RPMI7951 (cell line): ENCODE data around the gene SNRNP200. TPM values are rescaled to one million over a fixed set of nuclear protein-coding genes. Genes with fewer than 3 reads are reported as not detected.
"Not testable (repeated sequence)": the region's sequence is repeated elsewhere in the genome, so short reads cannot be mapped to it uniquely, and the experiment has no call there.

Experiments
- DNase-seq: peaks from one replicate; pipeline ENCODE4 v3.0.0-alpha.2; 2012; ENCODE audit warnings: low read depth
- total RNA-seq: library from RNA; depleted of rRNA; stranded (reverse); fragments of >200 nt; shearing (Covaris generic); gene quantifications from 2 replicates; pipeline ENCODE4 v1.2.3, GENCODE V29; 2014

SNRNP200 gene
- total RNA-seq, 1 experiment from 2014 or later: 46.1 TPM

GRCh38 chr2:96274355-96275056 is 30.8 kb downstream of the SNRNP200 start:
- no peak for DNase-seq

- DNase-seq: no peak
These were observed 31.6 kb downstream of the SNRNP200 start for GRCh38 chr2:96273763-96274162.

- DNase-seq: no peak
These were observed 33.4 kb downstream of the SNRNP200 start for GRCh38 chr2:96271995-96272394.

GRCh38 chr2:96267159-96267971 is 38.0 kb downstream of the SNRNP200 start:
- peak; percentile 43 for DNase-seq

GRCh38 chr2:96265840-96266679 is 39.3 kb downstream of the SNRNP200 start, which contains the start of the genes CIAO1 and TMEM127:
TSS of gene CIAO1 (plus strand) at chr2:96266225. CDS start at chr2:96266351, 126 bp downstream.
TSS of gene TMEM127 (minus strand) at chr2:96265997. CDS start at chr2:96265381, 616 bp downstream.
- peak; percentile 98 for DNase-seq

GRCh38 chr2:96265349-96265839 is 40.0 kb downstream of the SNRNP200 start:
- DNase-seq: peak; percentile 31

- peak; percentile 40 for DNase-seq
These were observed 40.5 kb downstream of the SNRNP200 start for GRCh38 chr2:96264656-96265348.

GRCh38 chr2:96264086-96264485 is 41.3 kb downstream of the SNRNP200 start:
- DNase-seq: no peak

- no peak for DNase-seq
These were observed 43.0 kb downstream of the SNRNP200 start for GRCh38 chr2:96262306-96262705.

GRCh38 chr2:96261328-96262003 is 43.9 kb downstream of the SNRNP200 start:
- no peak for DNase-seq

GRCh38 chr2:96260387-96261260 is 44.7 kb downstream of the SNRNP200 start:
- peak; percentile 96 for DNase-seq

GRCh38 chr2:96259497-96259921 is 45.8 kb downstream of the SNRNP200 start:
- DNase-seq: no peak

- no peak for DNase-seq
These were observed 47.0 kb downstream of the SNRNP200 start for GRCh38 chr2:96258166-96259022.

GRCh38 chr2:96257744-96258143 is 47.6 kb downstream of the SNRNP200 start:
- not testable (repeated sequence) for DNase-seq

GRCh38 chr2:96256611-96257113 is 48.7 kb downstream of the SNRNP200 start:
- no peak for DNase-seq

- DNase-seq: no peak
These were observed 50.8 kb downstream of the SNRNP200 start for GRCh38 chr2:96254571-96254970.

GRCh38 chr2:96253006-96253405 is 52.3 kb downstream of the SNRNP200 start:
- DNase-seq: no peak

- DNase-seq: no peak
These were observed 52.8 kb downstream of the SNRNP200 start for GRCh38 chr2:96252526-96252925.
